Central memory CD8-positive, alpha-beta T cell (primary cell): Measurements from ENCODE around the gene GPR42.
"Not testable (repeated sequence)": the region's sequence is repeated elsewhere in the genome, so short reads cannot be mapped to it uniquely, and the experiment has no call there.

Experiments used
- ATAC-seq: fragments of 150-1000 bp; cut with Tn5 transposase; replicated peaks from 2 replicates; pipeline ENCODE4 v1.10.0; 2022; ENCODE audit warnings: mild to moderate bottlenecking, moderate FRiP score, moderate number of reproducible peaks; ENCODE audit not compliant: poor library complexity, severe bottlenecking; ENCODE audit errors: extremely low read depth
- DNase-seq, 2 donors: peaks; one replicate each; pipeline ENCODE4 v3.0.0; 2021; ENCODE audit warnings: low spot score in 2 of 2
- H3K27ac Mint-ChIP-seq: one replicate; pipeline ENCODE4 v1.8.0; 2022; ENCODE audit warnings: low read depth, mild to moderate bottlenecking, moderate library complexity, mixed read lengths
- H3K27me3 Mint-ChIP-seq: one replicate; pipeline ENCODE4 v1.8.0; 2022; ENCODE audit warnings: mixed read lengths
- H3K36me3 Mint-ChIP-seq: one replicate; pipeline ENCODE4 v1.8.0; 2022; ENCODE audit warnings: mild to moderate bottlenecking, moderate library complexity, mixed read lengths; ENCODE audit not compliant: insufficient read depth
- H3K4me1 Mint-ChIP-seq: one replicate; pipeline ENCODE4 v1.8.0; 2022; ENCODE audit warnings: mixed read lengths
- H3K4me3 Mint-ChIP-seq: one replicate; pipeline ENCODE4 v1.8.0; 2022; ENCODE audit warnings: mild to moderate bottlenecking, moderate library complexity, mixed read lengths
- H3K9me3 Mint-ChIP-seq: one replicate; pipeline ENCODE4 v1.8.0; 2022; ENCODE audit warnings: mixed read lengths

GPR42 gene

DNA sequence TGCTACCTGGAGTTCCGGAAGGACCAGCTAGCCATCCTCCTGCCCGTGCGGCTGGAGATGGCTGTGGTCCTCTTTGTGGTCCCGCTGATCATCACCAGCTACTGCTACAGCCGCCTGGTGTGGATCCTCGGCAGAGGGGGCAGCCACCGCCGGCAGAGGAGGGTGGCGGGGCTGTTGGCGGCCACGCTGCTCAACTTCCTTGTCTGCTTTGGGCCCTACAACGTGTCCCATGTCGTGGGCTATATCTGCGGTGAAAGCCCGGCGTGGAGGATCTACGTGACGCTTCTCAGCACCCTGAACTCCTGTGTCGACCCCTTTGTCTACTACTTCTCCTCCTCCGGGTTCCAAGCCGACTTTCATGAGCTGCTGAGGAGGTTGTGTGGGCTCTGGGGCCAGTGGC, 11.5 kb upstream of the GPR42 start:
- H3K27me3 Mint-ChIP-seq = peaks cover 48% of the 10 kb centered on the region
- H3K27ac Mint-ChIP-seq, DNase-seq, H3K9me3 Mint-ChIP-seq, ATAC-seq, H3K36me3 Mint-ChIP-seq, H3K4me3 Mint-ChIP-seq: not testable (repeated sequence)
- peaks cover 13% of the 10 kb centered on the region for H3K4me1 Mint-ChIP-seq

DNA sequence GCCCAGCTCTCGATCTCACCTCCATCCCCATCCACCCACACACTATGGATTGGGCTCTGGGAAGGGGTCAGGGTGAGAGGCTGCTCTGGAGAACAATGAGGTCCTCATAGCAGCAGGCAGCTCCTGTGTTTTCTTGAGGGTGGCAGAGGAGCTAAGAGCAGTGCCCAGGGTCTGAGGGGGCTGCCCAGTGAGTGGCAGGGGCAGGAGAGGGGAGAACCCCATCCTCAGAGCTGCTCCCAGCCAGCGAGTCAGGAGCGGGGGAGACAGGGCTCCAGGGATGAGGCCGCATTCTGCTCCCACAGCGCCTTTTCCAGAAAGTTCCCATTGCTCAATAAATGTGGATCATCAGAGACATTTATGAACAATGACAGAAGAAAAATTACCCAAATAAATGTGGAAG, 10.8 kb upstream of the GPR42 start:
- not testable (repeated sequence) for H3K36me3 Mint-ChIP-seq, H3K4me3 Mint-ChIP-seq, DNase-seq, ATAC-seq, H3K27ac Mint-ChIP-seq, H3K9me3 Mint-ChIP-seq
- H3K4me1 Mint-ChIP-seq = peaks cover 13% of the 10 kb centered on the region
- H3K27me3 Mint-ChIP-seq = peaks cover 55% of the 10 kb centered on the region

DNA sequence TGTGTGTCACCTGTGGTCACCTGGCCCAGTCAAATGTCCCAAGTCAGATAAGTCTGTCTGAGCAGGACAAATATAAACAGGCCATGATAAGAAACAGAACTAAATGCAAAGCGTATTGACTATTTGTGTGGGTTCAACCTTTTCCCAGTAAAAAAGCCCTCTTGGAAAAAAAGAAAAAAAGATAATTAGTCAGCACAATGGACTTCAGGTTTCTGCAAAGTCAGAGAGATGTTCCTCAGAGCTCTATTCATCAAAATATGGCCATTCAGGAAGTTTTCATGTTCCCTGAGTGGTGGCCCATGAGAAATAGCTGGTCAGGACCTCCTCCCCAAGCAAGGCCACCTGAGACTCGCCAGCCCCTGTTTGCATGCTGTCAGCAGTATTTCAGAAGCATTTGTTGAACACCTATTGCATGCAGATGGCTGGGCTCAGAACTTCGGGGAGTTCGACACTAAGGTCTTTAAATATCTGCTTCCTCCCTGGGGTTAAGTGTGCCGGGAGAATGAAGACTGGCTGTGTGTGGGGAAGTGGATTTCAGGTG, 9.9 kb upstream of the GPR42 start:
- Mint-ChIP-seq H3K4me1 (peaks cover 13% of the 10 kb centered on the region), H3K4me3 (no peak overlapping the region), H3K9me3 (no peaks in the 10 kb centered on the region), H3K27ac (no peak overlapping the region), H3K36me3 (peaks cover 2% of the 10 kb centered on the region), H3K27me3 (peaks cover 61% of the 10 kb centered on the region)
- no peak for ATAC-seq
- DNase-seq = no peak

DNA sequence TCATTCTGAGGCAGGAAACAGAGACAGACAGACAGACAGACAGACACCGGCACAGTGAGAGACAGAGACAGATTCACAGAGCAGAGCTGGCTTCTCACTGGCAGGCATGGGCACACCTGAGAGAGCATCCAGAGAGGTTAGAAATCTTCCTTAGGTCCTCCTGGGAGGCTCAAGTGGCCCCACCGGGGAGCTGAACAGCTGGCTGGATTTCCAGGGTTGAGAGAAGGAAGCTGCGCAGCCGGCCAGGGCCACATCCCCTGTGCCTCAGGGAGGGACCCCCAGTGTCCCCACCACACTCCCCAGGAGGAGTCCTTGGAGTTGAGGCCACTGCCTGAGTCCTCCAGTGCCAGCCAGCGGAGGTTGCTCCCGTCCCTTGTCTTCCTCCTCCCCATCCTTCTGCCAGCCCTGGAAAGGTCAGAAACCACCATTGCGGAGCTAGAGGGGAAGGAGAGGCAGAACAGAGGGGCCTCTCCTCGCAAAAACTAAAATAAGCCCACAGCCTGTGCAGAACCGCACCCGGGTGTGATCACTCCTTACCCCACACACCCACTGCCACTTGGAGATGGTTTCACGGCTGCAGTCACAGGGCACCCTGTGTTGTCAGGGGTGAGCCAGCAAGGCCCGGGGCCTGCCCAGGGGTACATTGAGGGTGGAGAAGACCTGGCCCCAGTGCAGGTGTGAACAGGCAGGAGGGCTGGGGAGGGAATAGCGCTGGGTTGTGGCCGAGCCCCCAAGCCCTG, 8.4 kb upstream of the GPR42 start:
- Mint-ChIP-seq H3K4me3 (no peak overlapping the region), H3K4me1 (peaks cover 13% of the 10 kb centered on the region), H3K27me3 (peaks cover 75% of the 10 kb centered on the region), H3K27ac (no peak overlapping the region), H3K36me3 (peaks cover 2% of the 10 kb centered on the region), H3K9me3 (no peaks in the 10 kb centered on the region)
- no peak for ATAC-seq
- DNase-seq = no peak

DNA sequence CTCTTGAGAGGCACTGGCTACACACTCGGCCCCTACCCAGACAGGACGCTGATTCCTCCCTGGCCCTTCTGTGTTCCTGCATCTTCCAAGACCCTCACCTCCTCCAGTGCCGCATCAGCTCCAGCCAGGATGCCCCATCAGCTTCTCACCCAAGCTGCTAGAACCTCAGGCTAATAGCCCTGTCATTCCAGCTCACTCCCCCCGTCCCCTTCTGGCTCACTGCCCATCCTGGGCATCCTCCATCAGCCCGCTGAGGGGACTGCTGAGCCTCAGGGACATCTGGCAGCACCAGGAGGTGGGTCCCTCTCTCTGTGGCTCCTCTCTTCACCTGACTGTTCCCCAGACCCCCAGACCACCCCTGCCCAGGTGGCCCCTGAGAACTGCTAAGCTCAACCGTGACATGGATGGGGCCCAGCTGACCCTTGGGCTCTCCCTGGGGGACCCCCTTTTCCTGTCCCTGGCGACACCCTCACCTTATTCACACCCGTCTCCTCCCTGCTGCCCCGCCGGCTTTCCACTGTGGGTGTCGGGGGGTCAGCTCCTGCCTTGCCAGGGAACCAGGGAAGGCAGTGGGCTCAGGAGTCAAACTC, 7.8 kb upstream of the GPR42 start:
- no peak for DNase-seq
- peaks cover 75% of the 10 kb centered on the region for H3K27me3 Mint-ChIP-seq
- H3K4me3 Mint-ChIP-seq = no peak overlapping the region
- H3K27ac Mint-ChIP-seq = no peak overlapping the region
- peaks cover 2% of the 10 kb centered on the region for H3K36me3 Mint-ChIP-seq
- H3K9me3 Mint-ChIP-seq = no peaks in the 10 kb centered on the region
- H3K4me1 Mint-ChIP-seq = peaks cover 10% of the 10 kb centered on the region
- ATAC-seq = no peak

DNA sequence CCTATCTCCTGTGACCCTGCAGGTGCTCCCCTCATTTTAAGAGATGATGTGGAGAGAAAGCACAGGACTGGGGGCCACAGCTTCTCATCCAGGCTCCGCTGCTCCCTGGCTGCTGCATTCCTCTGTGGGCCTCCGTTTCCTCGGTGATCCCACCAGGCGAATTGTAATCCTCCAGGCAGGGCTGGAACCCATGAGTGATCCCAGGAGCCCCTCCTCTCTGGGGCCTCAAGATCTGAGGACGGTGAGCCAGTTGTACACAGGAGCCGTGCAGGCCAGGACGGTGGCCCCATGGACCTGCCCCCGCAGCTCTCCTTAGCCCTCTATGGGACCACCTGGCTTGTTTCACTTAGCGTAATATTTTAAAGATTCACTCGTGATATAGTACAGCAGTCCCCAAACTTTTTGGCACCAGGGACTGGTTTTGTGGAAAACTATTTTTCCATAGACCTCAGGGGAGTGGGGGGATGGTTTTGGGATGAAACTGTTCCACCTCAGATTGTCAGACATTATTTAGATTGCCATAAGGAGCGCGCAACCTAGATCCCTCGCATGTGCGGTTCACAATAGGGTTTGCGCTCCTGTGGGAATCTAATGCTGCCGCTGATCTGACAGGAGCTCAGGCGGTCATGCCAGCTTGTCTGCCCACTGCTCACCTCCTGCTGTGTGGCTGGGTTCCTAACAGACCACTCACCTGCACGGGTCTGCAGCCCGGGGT, 7.0 kb upstream of the GPR42 start:
- Mint-ChIP-seq H3K9me3 (no peaks in the 10 kb centered on the region), H3K4me1 (peaks cover 6% of the 10 kb centered on the region), H3K4me3 (no peak overlapping the region), H3K36me3 (peaks cover 2% of the 10 kb centered on the region), H3K27ac (no peak overlapping the region), H3K27me3 (peaks cover 77% of the 10 kb centered on the region)
- ATAC-seq (no peak), DNase-seq (no peak)

DNA sequence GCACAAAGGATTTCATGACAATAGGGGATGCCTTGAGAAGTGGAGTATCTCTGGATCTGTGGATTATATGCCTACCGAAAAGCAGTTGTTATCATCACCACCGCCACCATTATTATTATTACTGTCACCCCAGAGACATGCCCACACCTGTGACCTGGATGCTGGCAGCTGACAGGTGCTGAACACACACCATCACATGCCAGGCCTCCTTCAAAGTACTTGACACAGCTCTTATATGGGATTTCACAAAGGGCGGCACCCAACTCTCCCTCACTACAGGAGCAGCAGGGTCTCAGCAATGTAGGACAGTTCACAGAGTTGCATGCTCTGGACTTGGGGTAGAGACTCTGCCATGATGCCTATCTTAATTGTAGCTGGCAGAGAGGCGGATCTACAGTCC, 5.6 kb upstream of the GPR42 start:
- Mint-ChIP-seq H3K9me3 (no peaks in the 10 kb centered on the region), H3K27ac (no peak overlapping the region), H3K4me3 (no peak overlapping the region), H3K36me3 (peaks cover 2% of the 10 kb centered on the region), H3K27me3 (peaks cover 88% of the 10 kb centered on the region), H3K4me1 (peaks cover 6% of the 10 kb centered on the region)
- ATAC-seq (no peak), DNase-seq (no peak)

DNA sequence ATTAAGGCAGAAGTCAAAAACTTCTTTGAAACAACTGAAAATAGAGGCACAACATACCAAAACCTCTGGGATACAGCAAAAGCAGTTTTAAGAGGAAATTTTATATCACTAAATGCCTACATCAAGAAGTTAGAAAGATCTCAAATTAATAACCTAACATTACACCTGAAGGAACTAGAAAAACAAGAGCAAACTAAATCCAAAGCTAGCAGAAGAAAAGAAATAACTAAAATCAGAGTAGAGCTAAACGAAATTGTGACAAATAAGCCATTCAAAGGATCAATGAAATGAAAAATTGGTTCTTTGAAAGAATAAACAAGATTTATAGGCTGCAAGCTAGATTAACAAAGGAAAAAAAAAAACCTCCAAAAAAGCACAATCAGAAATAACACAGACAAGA, 2.5 kb upstream of the GPR42 start:
- Mint-ChIP-seq H3K27me3 (peaks cover 69% of the 10 kb centered on the region), H3K36me3 (peaks cover 2% of the 10 kb centered on the region), H3K4me1 (no peaks in the 10 kb centered on the region), H3K27ac (no peak overlapping the region), H3K9me3 (no peaks in the 10 kb centered on the region), H3K4me3 (no peak overlapping the region)
- ATAC-seq (no peak), DNase-seq (no peak)

DNA sequence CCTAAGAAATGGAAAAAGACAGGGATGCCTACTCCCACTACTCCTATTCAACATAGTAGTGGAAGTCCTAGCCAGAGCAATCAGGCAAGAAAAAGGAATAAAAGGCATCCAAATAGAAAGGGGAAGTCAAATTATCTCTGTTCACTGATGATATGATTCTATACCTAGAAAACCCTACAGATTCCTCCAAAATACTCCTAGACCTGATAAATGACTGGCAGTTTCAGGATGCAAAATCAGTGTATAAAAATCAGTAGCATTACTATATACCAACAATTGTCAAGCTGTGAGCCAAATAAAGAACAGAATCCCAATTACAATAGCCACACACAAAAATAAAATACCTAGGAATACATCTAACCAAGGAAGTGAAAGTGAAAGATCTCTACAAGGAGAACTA, 1.3 kb upstream of the GPR42 start:
- no peaks in the 10 kb centered on the region for H3K9me3 Mint-ChIP-seq
- no peak overlapping the region for H3K27ac Mint-ChIP-seq
- H3K27me3 Mint-ChIP-seq = peaks cover 58% of the 10 kb centered on the region
- DNase-seq (no peak), ATAC-seq (no peak)
- H3K4me1 Mint-ChIP-seq = no peaks in the 10 kb centered on the region
- H3K4me3 Mint-ChIP-seq = no peak overlapping the region
- H3K36me3 Mint-ChIP-seq = peaks cover 4% of the 10 kb centered on the region

DNA sequence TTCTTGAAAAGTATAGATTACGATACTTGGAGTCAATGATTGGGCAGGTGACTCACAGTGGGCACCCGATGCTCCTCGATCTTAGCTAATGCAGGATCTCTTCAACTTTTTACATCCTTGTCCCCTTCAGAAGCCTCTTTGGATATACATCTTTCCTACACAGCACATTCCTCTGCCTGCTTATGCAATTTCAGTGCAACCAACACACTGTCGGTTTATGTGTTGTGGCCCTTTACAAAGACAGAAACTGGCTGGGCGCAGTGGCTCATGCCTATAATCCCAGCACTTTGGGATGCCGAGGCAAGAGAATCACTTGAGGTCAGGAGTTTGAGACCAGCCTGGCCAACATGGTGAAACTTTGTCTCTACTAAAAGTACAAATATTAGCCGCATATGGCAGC, 2.6 kb downstream of the GPR42 start:
- DNase-seq = no peak
- H3K9me3 Mint-ChIP-seq = no peaks in the 10 kb centered on the region
- H3K27me3 Mint-ChIP-seq = peaks cover 22% of the 10 kb centered on the region
- H3K4me3 Mint-ChIP-seq = no peak overlapping the region
- ATAC-seq = no peak
- H3K4me1 Mint-ChIP-seq = no peaks in the 10 kb centered on the region
- H3K36me3 Mint-ChIP-seq = peaks cover 4% of the 10 kb centered on the region
- no peak overlapping the region for H3K27ac Mint-ChIP-seq

DNA sequence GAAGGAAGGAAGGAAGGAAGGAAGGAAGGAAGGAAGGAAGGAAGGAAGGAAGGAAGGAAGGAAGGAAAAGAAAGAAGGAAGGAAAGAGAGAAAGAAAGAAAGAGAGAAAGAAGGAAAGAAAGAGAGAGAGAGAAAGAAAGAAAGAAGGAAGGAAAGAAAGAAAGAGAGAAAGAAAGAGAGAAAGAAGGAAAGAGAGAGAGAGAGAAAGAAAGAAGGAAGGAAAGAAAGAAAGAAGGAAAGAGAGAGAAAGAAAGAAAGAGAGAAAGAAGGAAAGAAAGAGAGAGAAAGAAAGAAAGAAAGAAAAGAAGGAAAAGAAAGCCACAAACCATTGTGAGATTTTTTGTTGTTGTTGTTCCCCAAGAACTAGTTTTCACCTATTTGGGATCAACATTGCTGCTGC, 3.2 kb downstream of the GPR42 start:
- not testable (repeated sequence) for ATAC-seq, DNase-seq, H3K4me1 Mint-ChIP-seq, H3K36me3 Mint-ChIP-seq, H3K9me3 Mint-ChIP-seq, H3K4me3 Mint-ChIP-seq, H3K27ac Mint-ChIP-seq
- peaks cover 16% of the 10 kb centered on the region for H3K27me3 Mint-ChIP-seq

DNA sequence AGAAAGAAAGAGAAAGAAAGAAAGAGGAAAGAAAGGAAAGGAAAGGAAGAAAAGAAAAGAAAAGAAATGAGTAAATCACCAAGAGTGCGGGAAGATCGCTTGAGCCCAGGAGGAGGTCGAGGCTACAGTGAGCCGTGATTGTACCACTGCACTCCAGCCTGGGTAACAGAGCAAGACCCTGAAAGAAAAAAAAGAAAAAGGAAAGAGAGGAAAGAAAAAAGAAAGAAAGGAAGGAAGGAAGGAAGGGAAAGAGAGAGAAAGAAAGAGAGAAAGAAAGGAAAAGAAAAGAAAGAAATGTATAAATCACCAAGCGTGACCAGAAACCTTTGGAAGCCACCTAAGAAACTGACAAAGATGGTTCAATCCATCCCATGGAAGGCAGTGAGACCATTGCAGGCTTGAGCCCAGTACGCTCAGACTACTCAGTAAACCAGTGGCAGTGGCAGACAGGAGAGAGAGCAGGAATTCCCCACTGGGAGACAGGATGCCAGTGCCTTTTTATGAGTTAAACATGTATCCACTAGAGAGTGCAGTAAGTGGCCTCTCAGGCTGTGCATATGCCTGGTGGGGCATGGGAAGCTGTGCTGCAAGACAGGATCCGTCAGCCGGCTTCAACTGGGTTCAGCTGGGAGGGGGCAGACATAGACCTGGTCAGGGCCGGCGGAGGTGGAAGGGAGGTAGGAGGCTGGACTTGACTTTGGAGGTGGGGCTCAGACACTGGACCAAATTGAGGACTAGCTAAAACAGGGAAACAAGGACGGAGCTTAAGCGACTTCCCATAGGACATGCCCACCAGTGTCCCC, 4.8 kb downstream of the GPR42 start:
- Mint-ChIP-seq H3K36me3 (peaks cover 2% of the 10 kb centered on the region), H3K27me3 (peaks cover 3% of the 10 kb centered on the region), H3K4me1 (no peaks in the 10 kb centered on the region), H3K4me3 (no peak overlapping the region), H3K27ac (peak overlapping the region; percentile 27), H3K9me3 (no peaks in the 10 kb centered on the region)
- ATAC-seq (no peak), DNase-seq (no peak)
